ENCODE data around the gene WNT9B.

- TF ChIP-seq SMC3 (conservative IDR thresholded peaks at IDR 0.05; ENCODE audit: insufficient read depth, low read depth, low read length) (no peak), PML (IDR thresholded peaks at IDR 0.05; ENCODE audit: low read length) (no peak), ZFP1 (CRISPR knock-in tag; IDR thresholded peaks at IDR 0.05) (no peak), GATAD2A (IDR thresholded peaks at IDR 0.05) (no peak), FOXK2 (conservative IDR thresholded peaks at IDR 0.05 in 1 of 2, IDR thresholded peaks at IDR 0.05 in 1 of 2; ENCODE audit: low read depth in 2 of 2) (no peak), SIN3A (IDR thresholded peaks at IDR 0.05; ENCODE audit: borderline replicate concordance in 2 of 2, control insufficient read depth in 1 of 2, low read depth in 2 of 2, low read length in 2 of 2) (no peak), ZNF507 (tag; conservative IDR thresholded peaks at IDR 0.05) (no peak), ESRRA (IDR thresholded peaks at IDR 0.05; ENCODE audit: borderline replicate concordance, low read depth) (no peak), KDM5B (IDR thresholded peaks at IDR 0.05; ENCODE audit: insufficient replicate concordance, low read depth, low read length) (no peak)
Measured at GRCh38 chr17:46917041-46917440, 65.7 kb downstream of the WNT9B start.

All from K562 (cell line).